Activated CD4-positive, CD25-positive, alpha-beta regulatory T cell treated with anti-CD3 and anti-CD28 coated beads, Interleukin-2, amount 50 U/mL, for 24 hours (primary cell): Measurements from ENCODE around the gene CYP26B1.

Source experiments
- ATAC-seq, 2 donors: fragments of 150-1000 bp; cut with Tn5 transposase; one replicate each; pipeline ENCODE4 v1.10.0; 2021; ENCODE audit warnings: mild to moderate bottlenecking in 1 of 2, moderate library complexity in 1 of 2

Gene CYP26B1

DNA sequence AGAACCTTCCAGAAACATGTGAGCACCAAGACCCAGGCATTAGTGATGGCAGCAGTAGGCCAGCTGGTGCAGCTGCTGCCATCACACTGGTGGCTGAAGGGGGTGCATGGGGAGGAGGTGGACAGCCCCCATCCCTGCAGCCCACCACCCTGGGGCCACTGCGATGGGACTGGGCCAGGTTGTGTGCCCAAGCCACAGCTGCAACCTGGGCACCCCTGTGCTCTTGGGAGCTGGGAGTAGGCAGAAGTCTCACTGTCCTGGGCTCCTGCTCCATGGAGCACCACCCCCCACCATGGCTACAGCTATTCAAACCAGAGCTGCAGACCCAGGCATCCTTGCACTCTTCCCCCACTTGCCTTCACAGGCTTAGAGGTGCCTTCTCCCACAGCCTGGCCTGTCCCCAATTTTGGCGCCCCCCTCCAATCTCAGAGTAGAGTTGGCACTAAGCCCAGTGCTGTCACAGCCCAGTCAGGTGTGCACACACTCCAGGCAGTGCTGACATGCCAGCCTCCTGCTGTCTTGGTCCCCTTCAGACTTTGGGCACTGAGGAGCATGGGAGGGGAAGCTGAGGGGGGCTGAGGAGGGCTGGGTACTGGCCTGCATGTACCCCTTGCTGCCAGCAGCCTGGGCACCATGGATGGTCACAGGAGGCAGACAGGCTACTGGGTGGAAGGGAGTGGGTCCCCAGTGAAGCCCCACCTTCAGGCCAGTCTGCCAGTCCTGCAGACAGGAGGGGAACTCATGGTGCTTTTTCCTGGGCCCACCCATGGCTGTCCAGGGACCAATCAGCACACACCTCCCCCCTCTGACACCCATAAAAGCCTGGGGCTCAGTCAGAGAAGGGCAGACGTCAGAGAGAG lies 67.1 kb downstream of the CYP26B1 start:
- ATAC-seq: no peak
